GM12878 (cell line): Measurements from ENCODE around the gene RALGAPB. TPM values are rescaled to one million over a fixed set of nuclear protein-coding genes. Genes with fewer than 3 reads are reported as not detected.

Source experiments
- ATAC-seq: fragments of 200-7000 bp; cut with Tn5 transposase; 3 replicates; pipeline ENCODE4 v1.9.1; 2020; ENCODE audit warnings: mild to moderate bottlenecking, moderate library complexity
- BruUV-seq: library from RNA; stranded (reverse); fragments of 400-500 nt; replicated peaks from 2 replicates; lab custom pipeline; 2021; lab: Mats Ljungman, UMichigan
- CTCF ChIA-PET: fragments of 300-600 bp; sonication (Branson Sonifier 250); formaldehyde crosslinking; extraction: SDS; loops from one replicate; lab custom pipeline; 2021; ENCODE audit warnings: inconsistent platforms; lab: Yijun Ruan, JAX
- POLR2A ChIA-PET: fragments of 350-600 bp; formaldehyde crosslinking; extraction: SDS; loops from one replicate; lab custom pipeline; 2021; ENCODE audit warnings: inconsistent platforms; lab: Charles Lee
- RAD21 ChIA-PET: fragments of 300-600 bp; sonication (Branson Sonifier 250); formaldehyde crosslinking; loops from one replicate; lab custom pipeline; 2023; ENCODE audit warnings: antibody characterized with exemption; ENCODE audit not compliant: unreplicated experiment; lab: Charles Lee
- SMC1A ChIA-PET: fragments of 300-600 bp; sonication (Branson Sonifier 250); formaldehyde crosslinking; loops from one replicate; lab custom pipeline; 2023; ENCODE audit not compliant: unreplicated experiment, uncharacterized antibody; lab: Charles Lee
- DNase-seq: peaks from one replicate; pipeline ENCODE4 v3.0.0-alpha.2; 2011; ENCODE audit warnings: low read depth, low spot score
- FAIRE-seq: peaks from 3 replicates; lab custom pipeline; 2011; peaks lifted over from hg19 to GRCh38; lab: Jason Lieb, UNC
- H2AFZ ChIP-seq: 2 replicates; pipeline ENCODE4 v1.6.0; 2011; ENCODE audit warnings: low read depth, low read length, control low read depth; ENCODE audit not compliant: control insufficient read depth
- H3K27ac ChIP-seq: 2 replicates; pipeline ENCODE4 v1.5.1; 2011; ENCODE audit warnings: control low read depth; ENCODE audit not compliant: control insufficient read depth, insufficient read depth
- H3K27me3 ChIP-seq, 2 experiments: replicated peaks in 1 of 2; 2 replicates each; pipeline versions ENCODE4 v1.6.0 to v1.6.1; 2011; ENCODE audit warnings: low read length in 1 of 2; ENCODE audit not compliant: control insufficient read depth in 2 of 2, insufficient read depth in 2 of 2
- H3K36me3 ChIP-seq, 2 experiments: 2 replicates each; pipeline ENCODE4 v1.5.1; 2011; ENCODE audit warnings: low read length in 1 of 2; ENCODE audit not compliant: control insufficient read depth in 2 of 2, insufficient read depth in 2 of 2
- H3K4me1 ChIP-seq: 2 replicates; pipeline ENCODE4 v1.6.1; 2011; ENCODE audit warnings: mild to moderate bottlenecking, low read length, moderate library complexity, mixed read lengths; ENCODE audit not compliant: control insufficient read depth, insufficient read depth
- H3K4me2 ChIP-seq: 2 replicates; pipeline ENCODE4 v1.6.0; 2011; ENCODE audit warnings: control low read depth; ENCODE audit not compliant: control insufficient read depth, insufficient read depth
- H3K4me3 ChIP-seq: fragments of 200-600 bp; sonication (generic); 2 replicates; pipeline ENCODE4 v1.5.1; 2016
- H3K79me2 ChIP-seq: 2 replicates; pipeline ENCODE4 v1.6.0; 2011; ENCODE audit warnings: low read length; ENCODE audit not compliant: control insufficient read depth, insufficient read depth
- H3K9ac ChIP-seq: 2 replicates; pipeline ENCODE4 v1.8.0; 2011; ENCODE audit warnings: low read length, control low read depth, mixed read lengths; ENCODE audit not compliant: control insufficient read depth, insufficient read depth
- H3K9me3 ChIP-seq: replicated peaks from 3 replicates; pipeline ENCODE4 v1.5.1; 2011; ENCODE audit warnings: mild to moderate bottlenecking, low read length; ENCODE audit not compliant: control insufficient read depth, insufficient read depth
- H4K20me1 ChIP-seq: 2 replicates; pipeline ENCODE4 v1.6.0; 2011; ENCODE audit not compliant: control insufficient read depth, insufficient read depth
- POLR2A ChIP-seq: IDR thresholded peaks from 2 replicates; pipeline ENCODE4 v1.6.1; 2011; ENCODE audit warnings: low read depth, mild to moderate bottlenecking, low read length
- POLR2AphosphoS5 ChIP-seq: IDR thresholded peaks from 2 replicates; pipeline ENCODE4 v1.6.1; 2011; ENCODE audit warnings: mild to moderate bottlenecking, low read length, inconsistent platforms
- POU2F2 ChIP-seq: IDR thresholded peaks from 3 replicates; pipeline ENCODE4 v1.6.1; 2011; ENCODE audit warnings: low read depth, mild to moderate bottlenecking, low read length, borderline replicate concordance
- STAT3 ChIP-seq: IDR thresholded peaks from 2 replicates; pipeline ENCODE4 v1.6.1; 2011; ENCODE audit warnings: low read depth, low read length, improper control_type of control experiment
- SUPT20H ChIP-seq: IDR thresholded peaks from 2 replicates; pipeline ENCODE4 v1.6.1; 2011; ENCODE audit warnings: low read depth, mild to moderate bottlenecking, low read length, moderate library complexity, borderline replicate concordance; ENCODE audit not compliant: control insufficient read depth
- ZBED1 ChIP-seq: IDR thresholded peaks from 2 replicates; pipeline ENCODE4 v1.6.1; 2016; ENCODE audit warnings: borderline replicate concordance
- ZSCAN29 ChIP-seq: fragments of 450-650 bp; IDR thresholded peaks from 2 replicates; pipeline ENCODE4 v1.6.1; 2017; ENCODE audit warnings: mild to moderate bottlenecking, moderate library complexity
- WGBS: methylation state at CpG from one replicate; pipeline ENCODE4 v1.1.6; 2016; ENCODE audit warnings: low lambda C conversion rate; ENCODE audit not compliant: insufficient replicate concordance, insufficient coverage; ENCODE audit errors: missing lambda C conversion rate; 5-methylcytosine and 5-hydroxymethylcytosine counted together
- in situ Hi-C: fragments of 300-500 bp; cut with MboI; formaldehyde crosslinking; loops from 9 replicates; pipeline ENCODE4 v1.14.3; 2018; ENCODE audit warnings: mixed read lengths
- intact Hi-C: fragments of 100-400 bp; cut with micrococcal nuclease; formaldehyde crosslinking; loops from one replicate; pipeline ENCODE4 v1.14.2; 2022; ENCODE audit not compliant: unreplicated experiment
- polyA plus RNA-seq, 11 experiments: library from polyadenylated mRNA; depleted of rRNA in 4 of 11; unstranded in 6 of 11; stranded (reverse) in 5 of 11; fragments of >200 nt; fragmentation: Nextera tagmentation in 4 of 11; fragmentation: Illumina TruSeq in 1 of 11; extraction: Ambion mirVana in 4 of 11; extraction: Trizol in 1 of 11; gene quantifications; 1 replicate in 1 of 11; 2 replicates in 10 of 11; pipeline versions ENCODE4 v1.2.1 to v1.2.3, GENCODE V29; 2011 to 2016; ENCODE audit warnings: inconsistent platforms in 2 of 11, missing spikeins in 2 of 11, low read depth in 1 of 11
- total RNA-seq, 4 experiments: library from RNA; depleted of rRNA in 3 of 4; stranded (reverse); fragments of >200 nt in 3 of 4; fragmentation: Illumina TruSeq in 1 of 4; extraction: Trizol in 1 of 4; gene quantifications; 2 replicates each; pipeline versions ENCODE4 v1.2.1 to v1.2.3, GENCODE V29; 2013 to 2021

RALGAPB gene
- total and polyA plus RNA-seq, 10 of the 15 experiments (the other 5 are each of a cell fraction or from before 2014, with no cell fraction given): 3.7 to 23.2 (median 15.5) TPM

GRCh38 chr20:38430679-38431325 is 41.8 kb upstream of the RALGAPB start:
- POLR2A ChIA-PET: no interaction called here
- H3K4me1 ChIP-seq: peaks cover 7% of the 10 kb centered on the region
- DNase-seq (no peak), ATAC-seq (no peak), FAIRE-seq (no peak)
- peaks cover 74% of the 10 kb centered on the region for H3K79me2 ChIP-seq
- H3K9ac ChIP-seq: no peak overlapping the region
- SMC1A ChIA-PET: interaction anchor here (1.2 to 1.6 kb wide), 2 partner anchors 14 to 17 kb away, joined by 3 read pairs; no protein-coding TSS in a partner anchor
- no peak overlapping the region for H3K27ac ChIP-seq
- H3K27me3 ChIP-seq: no peaks in the 10 kb centered on the region
- TF ChIP-seq SUPT20H: no peak
- TF ChIP-seq POLR2AphosphoS5: peak; percentile 51
- TF ChIP-seq POU2F2: no peak
- no peak for TF ChIP-seq ZBED1
- TF ChIP-seq POLR2A: peak; percentile 54
- TF ChIP-seq STAT3: no peak
- TF ChIP-seq ZSCAN29: no peak
- 80% methylated on average over 8 of the region's 8 CpGs for WGBS
- H4K20me1 ChIP-seq: peaks cover 26% of the 10 kb centered on the region
- no peak overlapping the region for H2AFZ ChIP-seq
- BruUV-seq: no TSS peak
- H3K4me3 ChIP-seq: peak overlapping the region; percentile 93; the same call in 1 of the 2 replicates
- intact Hi-C loops: no loop called here
- H3K9me3 ChIP-seq: no peaks in the 10 kb centered on the region
- in situ Hi-C loops: no loop called here
- CTCF ChIA-PET: interaction anchor here (2.0 to 6.1 kb wide), 3 partner anchors 11 to 42 kb away, joined by 5 to 112 read pairs (median 6); partner anchors contain the start of gene RALGAPB
- H3K36me3 ChIP-seq: peaks cover 44 to 56% of the 10 kb centered on the region in 2 experiments
- peak overlapping the region; percentile 87 for H3K4me2 ChIP-seq
- RAD21 ChIA-PET: interaction anchor here (1.4 kb wide), 1 partner anchor 17 kb away, joined by 5 read pairs; no protein-coding TSS in a partner anchor
